ENCODE measurements around the gene MTERF2.
A peak's percentile ranks its signal among the peaks of the same experiment; 100 is the strongest.
"Not testable (repeated sequence)": the region's sequence is repeated elsewhere in the genome, so short reads cannot be mapped to it uniquely, and the experiment has no call there.

Gene MTERF2

GRCh38 chr12:107012736-107013425 lies 25.9 kb upstream of the MTERF2 start:
- ChIA-PET POLR2A (ENCODE audit: low non-redundant PET) (no interaction called here), CTCF (interaction anchor here (1.3 kb wide), 1 partner anchor 92 kb away, joined by 9 read pairs; no protein-coding TSS in a partner anchor)
- no peak for DNase-seq (ENCODE audit: low spot score)
- TF ChIP-seq CTCF (conservative IDR thresholded peaks at IDR 0.05; ENCODE audit: low read depth) = no peak
- no peak overlapping the region for H3K27ac ChIP-seq

GRCh38 chr12:107011519-107011918 lies 24.6 kb upstream of the MTERF2 start:
- CTCF ChIA-PET = no interaction called here
- POLR2A ChIA-PET (ENCODE audit: low non-redundant PET) = no interaction called here
- no peak for DNase-seq (ENCODE audit: low spot score)
- no peak for TF ChIP-seq CTCF (conservative IDR thresholded peaks at IDR 0.05; ENCODE audit: low read depth)
- H3K27ac ChIP-seq = no peak overlapping the region

- POLR2A ChIA-PET (ENCODE audit: low non-redundant PET) = no interaction called here
- DNase-seq (ENCODE audit: low spot score) = no peak
- no peak for TF ChIP-seq CTCF (conservative IDR thresholded peaks at IDR 0.05; ENCODE audit: low read depth)
- H3K27ac ChIP-seq = no peak overlapping the region
- CTCF ChIA-PET = interaction anchor here (0.6 kb wide), 1 partner anchor 35 kb away, joined by 5 read pairs; no protein-coding TSS in a partner anchor
Observed at GRCh38 chr12:107007411-107007810, 20.5 kb upstream of the MTERF2 start.

- DNase-seq (ENCODE audit: low spot score); H3K27ac ChIP-seq; POLR2A ChIA-PET (ENCODE audit: low non-redundant PET); CTCF ChIA-PET: not testable (repeated sequence)
Observed at GRCh38 chr12:107002665-107003064, 15.7 kb upstream of the MTERF2 start.

- ChIA-PET POLR2A (ENCODE audit: low non-redundant PET) (no interaction called here), CTCF (no interaction called here)
- no peak for TF ChIP-seq CTCF (conservative IDR thresholded peaks at IDR 0.05; ENCODE audit: low read depth)
- peak overlapping the region; percentile 49; the same call in 1 of the 2 replicates for H3K27ac ChIP-seq
- DNase-seq (ENCODE audit: low spot score) = peak; percentile 75
Observed at GRCh38 chr12:106999446-106999845, 12.5 kb upstream of the MTERF2 start.

GRCh38 chr12:106997916-106998315 lies 11.0 kb upstream of the MTERF2 start:
- H3K27ac ChIP-seq = no peak overlapping the region
- DNase-seq (ENCODE audit: low spot score) = no peak
- ChIA-PET POLR2A (ENCODE audit: low non-redundant PET) (no interaction called here), CTCF (interaction anchor here (0.7 kb wide), 1 partner anchor 300 kb away, joined by 3 read pairs; no protein-coding TSS in a partner anchor)
- no peak for TF ChIP-seq CTCF (conservative IDR thresholded peaks at IDR 0.05; ENCODE audit: low read depth)

- H3K27ac ChIP-seq; DNase-seq (ENCODE audit: low spot score); CTCF ChIA-PET; POLR2A ChIA-PET (ENCODE audit: low non-redundant PET): not testable (repeated sequence)
Observed at GRCh38 chr12:106996102-106996501, 9.2 kb upstream of the MTERF2 start.

Measured in RWPE1 (cell line).